ENCODE results near the gene ZNF585A. TPM values are rescaled to one million over a fixed set of nuclear protein-coding genes. Genes with fewer than 3 reads are reported as not detected.

Gene ZNF585A
- total and polyA plus RNA-seq, 2 of the 4 experiments (the other 2 are of a cell fraction), result 6.2 to 9.5 TPM

GRCh38 chr19:37114001-37114400, 58.5 kb downstream of the ZNF585A start:
- POLR2A ChIA-PET (ENCODE audit: unreplicated experiment), result no interaction called here
- Histone ChIP-seq H3K9me1 (ENCODE audit: insufficient read depth, low read length) (no peaks in the 10 kb centered on the region), H3K27ac (ENCODE audit: insufficient read depth, low read length) (no peak overlapping the region), H3K4me3 (ENCODE audit: insufficient read depth, low read depth, low read length) (no peak overlapping the region), H3K27me3 (ENCODE audit: control insufficient read depth, insufficient read depth, low read length) (no peaks in the 10 kb centered on the region), H2AK5ac (ENCODE audit: low read depth, low read length) (no peak overlapping the region), H2BK120ac (ENCODE audit: low read depth, low read length) (no peak overlapping the region), H2BK5ac (ENCODE audit: low read depth, low read length, poor library complexity, severe bottlenecking) (no peak overlapping the region), H3K4me1 (ENCODE audit: control insufficient read depth, insufficient read depth, low read length) (no peaks in the 10 kb centered on the region), H2AFZ (replicated peaks; ENCODE audit: low read length, poor library complexity) (no peak overlapping the region), H3K23ac (ENCODE audit: low read depth, low read length) (no peak overlapping the region), H3K9ac (ENCODE audit: low read depth, low read length) (no peak overlapping the region), H3K18ac (ENCODE audit: low read depth, low read length) (no peak overlapping the region), H4K20me1 (ENCODE audit: insufficient read depth, low read length) (no peaks in the 10 kb centered on the region), H3K9me3 (ENCODE audit: control insufficient read depth, insufficient read depth, low read length) (peaks cover 42% of the 10 kb centered on the region), H3K79me1 (ENCODE audit: low read depth in 1 of 2, low read length in 2 of 2) (no peaks in the 10 kb centered on the region), H3K14ac (replicated peaks; ENCODE audit: low read depth, low read length) (no peak overlapping the region), H3K36me3 (ENCODE audit: control insufficient read depth, insufficient read depth, low read length) (peaks cover 12% of the 10 kb centered on the region), H2AK9ac (replicated peaks; ENCODE audit: low read depth, low read length, poor library complexity) (no peak overlapping the region), H3K4ac (ENCODE audit: low read depth, low read length) (no peak overlapping the region), H3K4me2 (ENCODE audit: low read depth, low read length) (no peak overlapping the region), H4K91ac (ENCODE audit: insufficient read depth, low read depth, low read length) (no peak overlapping the region), H3K56ac (ENCODE audit: extremely low read depth, insufficient read depth, low read length) (no peak overlapping the region), H4K8ac (ENCODE audit: low read depth in 2 of 2, low read length in 2 of 2) (no peak overlapping the region), H2BK15ac (ENCODE audit: low read depth, low read length) (no peak overlapping the region), H4K5ac (ENCODE audit: low read depth, low read length) (no peak overlapping the region), H2BK20ac (ENCODE audit: low read depth, low read length) (no peak overlapping the region)
- dilution Hi-C loops (cut with HindIII; ENCODE audit: low sequenced_read_pairs, unreplicated experiment), result no loop called here
- CTCF ChIA-PET, result no interaction called here
- TF ChIP-seq RCOR1 (IDR thresholded peaks at IDR 0.05; ENCODE audit: insufficient replicate concordance, low read length) (no peak), FOS (IDR thresholded peaks at IDR 0.05; ENCODE audit: low read depth, low read length) (no peak), USF2 (IDR thresholded peaks at IDR 0.05; ENCODE audit: low read depth, low read length) (no peak), RAD21 (IDR thresholded peaks at IDR 0.05; ENCODE audit: low read length) (no peak), MAZ (IDR thresholded peaks at IDR 0.05; ENCODE audit: borderline replicate concordance, low read depth, low read length) (no peak), CTCF (conservative IDR thresholded peaks at IDR 0.05; ENCODE audit: low read depth, low read length) (no peak), MXI1 (IDR thresholded peaks at IDR 0.05; ENCODE audit: borderline replicate concordance, low read depth, low read length) (no peak), BHLHE40 (IDR thresholded peaks at IDR 0.05; ENCODE audit: low read depth, low read length) (no peak), POLR2A (IDR thresholded peaks at IDR 0.05; ENCODE audit: low read depth, low read length) (no peak), NFE2L2 (IDR thresholded peaks at IDR 0.05; ENCODE audit: low read depth, low read length) (no peak)
- ATAC-seq (ENCODE audit: low read depth) (no peak), DNase-seq (no peak)
- in situ Hi-C loops (cut with MboI; ENCODE audit: low sequenced_read_pairs), result no loop called here
- no CpG with 5 or more reads among the region's 9 CpGs for WGBS, 2 experiments (ENCODE audit: extremely low coverage in 2 of 2, insufficient read length in 1 of 2)
- intact Hi-C loops (cut with micrococcal nuclease), result no loop called here
- BruUV-seq (replicated peaks), result no TSS peak
